PC-3 (cell line): ENCODE data around the gene LY86. TPM values are rescaled to one million over a fixed set of nuclear protein-coding genes. Genes with fewer than 3 reads are reported as not detected.
"Not testable (repeated sequence)": the region's sequence is repeated elsewhere in the genome, so short reads cannot be mapped to it uniquely, and the experiment has no call there.

Experiments
- ATAC-seq: fragments of 200-7000 bp; cut with Tn5 transposase; 2 replicates; pipeline ENCODE4 v1.9.1; 2020; ENCODE audit warnings: mild to moderate bottlenecking, moderate library complexity
- BruUV-seq: library from RNA; stranded (reverse); fragments of 400-500 nt; replicated peaks from 2 replicates; lab custom pipeline; 2021; lab: Mats Ljungman, UMichigan
- CTCF ChIA-PET: fragments of 300-600 bp; sonication (Branson Sonifier 250); formaldehyde crosslinking; loops from one replicate; lab custom pipeline; 2022; ENCODE audit warnings: antibody characterized with exemption; lab: Charles Lee
- POLR2A ChIA-PET: fragments of 300-600 bp; sonication (Branson Sonifier 250); formaldehyde crosslinking; loops from one replicate; lab custom pipeline; 2022; ENCODE audit warnings: antibody characterized with exemption; ENCODE audit not compliant: unreplicated experiment; lab: Charles Lee
- DNase-seq: peaks from one replicate; pipeline ENCODE4 v3.0.0-alpha.2; 2015
- H2AFZ ChIP-seq: fragments of 300-600 bp; sonication (generic); 2 replicates; pipeline ENCODE4 v1.6.0; 2016; ENCODE audit warnings: antibody characterized with exemption, low read length
- H3F3A ChIP-seq: fragments of 300-600 bp; sonication (generic); one replicate; pipeline ENCODE4 v1.6.0; 2017; ENCODE audit warnings: antibody characterized with exemption, low read length, control low read depth, mild to moderate bottlenecking; ENCODE audit not compliant: unreplicated experiment
- H3K27ac ChIP-seq: fragments of 300-600 bp; sonication (generic); 2 replicates; pipeline ENCODE4 v1.5.1; 2016; ENCODE audit warnings: mild to moderate bottlenecking, low read length
- H3K27me3 ChIP-seq: fragments of 300-600 bp; sonication (generic); 2 replicates; pipeline ENCODE4 v1.6.1; 2016; ENCODE audit warnings: low read length, mixed read lengths
- H3K36me3 ChIP-seq: fragments of 300-600 bp; sonication (generic); 2 replicates; pipeline ENCODE4 v1.6.1; 2016; ENCODE audit warnings: low read depth, mixed run types, low read length, mixed read lengths
- H3K4me1 ChIP-seq: fragments of 300-600 bp; sonication (generic); 2 replicates; pipeline ENCODE4 v1.5.1; 2016; ENCODE audit warnings: low read length; ENCODE audit not compliant: insufficient read depth
- H3K4me2 ChIP-seq: fragments of 300-600 bp; sonication (generic); 2 replicates; pipeline ENCODE4 v1.6.0; 2016; ENCODE audit warnings: low read length
- H3K4me3 ChIP-seq: fragments of 300-600 bp; sonication (generic); 2 replicates; pipeline ENCODE4 v1.5.1; 2016; ENCODE audit warnings: mild to moderate bottlenecking, low read length, mixed read lengths
- H3K79me2 ChIP-seq: fragments of 300-600 bp; sonication (generic); 2 replicates; pipeline ENCODE4 v1.6.1; 2017; ENCODE audit warnings: low read length, mixed read lengths
- H3K9ac ChIP-seq: fragments of 300-600 bp; sonication (generic); 2 replicates; pipeline ENCODE4 v1.6.0; 2016; ENCODE audit warnings: mild to moderate bottlenecking, low read length
- H3K9me2 ChIP-seq: fragments of 300-600 bp; sonication (generic); replicated peaks from 2 replicates; pipeline ENCODE4 v1.6.1; 2016; ENCODE audit warnings: mixed run types, low read length, mixed read lengths
- H3K9me3 ChIP-seq: fragments of 300-600 bp; sonication (generic); 2 replicates; pipeline ENCODE4 v1.6.1; 2016; ENCODE audit warnings: low read length, mixed read lengths
- H4K20me1 ChIP-seq: fragments of 300-600 bp; sonication (generic); 2 replicates; pipeline ENCODE4 v1.6.1; 2016; ENCODE audit warnings: low read length, mixed read lengths
- EZH2 ChIP-seq: fragments of 300-600 bp; sonication (generic); IDR thresholded peaks from one replicate; pipeline ENCODE4 v1.6.1; 2017; ENCODE audit warnings: antibody characterized with exemption, mild to moderate bottlenecking, low read length; ENCODE audit not compliant: unreplicated experiment
- EZH2phosphoT487 ChIP-seq: fragments of 300-600 bp; sonication (generic); IDR thresholded peaks from 2 replicates; pipeline ENCODE4 v1.6.1; 2018; ENCODE audit warnings: mild to moderate bottlenecking, antibody characterized with exemption, low read length, borderline replicate concordance
- intact Hi-C: fragments of 100-400 bp; cut with micrococcal nuclease; formaldehyde crosslinking; loops from 2 replicates; pipeline ENCODE4 v1.9.0; 2023
- total RNA-seq: library from RNA; depleted of rRNA; stranded (reverse); fragments of >200 nt; gene quantifications from 2 replicates; pipeline ENCODE4 v1.2.3, GENCODE V29; 2014
- TF ChIP-seq, protein P1 (sequence below): fragments of 300-600 bp; sonication (generic); conservative IDR thresholded peaks from 2 replicates; pipeline ENCODE4 v1.5.1; 2017; ENCODE audit warnings: antibody characterized with exemption, low read depth, mild to moderate bottlenecking, low read length

LY86 gene
- total RNA-seq, 1 experiment from 2014 or later = not detected

DNA sequence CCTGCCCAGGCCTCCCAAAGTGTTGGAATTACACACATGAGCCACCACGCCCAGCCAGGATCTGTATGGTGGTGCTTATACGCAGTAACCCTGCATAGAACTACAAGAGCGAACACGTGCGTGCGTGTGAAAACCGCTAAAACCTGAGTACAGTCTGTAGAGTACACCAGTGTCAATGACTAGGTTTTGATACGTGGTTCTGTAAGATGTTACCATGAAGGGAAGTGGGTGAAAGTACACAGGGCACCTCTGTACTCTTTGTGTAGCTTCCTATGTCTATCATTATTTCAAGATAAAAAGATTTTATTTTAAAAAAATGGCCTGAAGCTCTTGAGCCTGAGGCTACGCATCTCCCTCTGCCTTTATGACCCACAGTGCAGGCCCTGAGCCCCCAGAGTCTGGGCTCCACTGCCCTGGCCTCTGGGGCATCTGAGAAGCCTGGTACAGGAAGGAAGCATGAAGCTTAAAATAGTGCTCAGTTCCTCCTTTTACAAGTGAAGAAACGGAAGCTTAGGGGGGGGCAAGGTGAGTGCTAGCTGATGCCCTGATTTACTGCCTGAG lies 21.6 kb downstream of the LY86 start:
- CTCF ChIA-PET = no interaction called here
- intact Hi-C loops = no loop called here
- Histone ChIP-seq H3K79me2 (no peaks in the 10 kb centered on the region), H3K4me1 (no peaks in the 10 kb centered on the region), H3K4me2 (no peak overlapping the region), H2AFZ (no peak overlapping the region), H3F3A (no peaks in the 10 kb centered on the region), H3K27ac (no peak overlapping the region), H3K4me3 (no peak overlapping the region), H3K9me3 (no peaks in the 10 kb centered on the region), H3K36me3 (no peaks in the 10 kb centered on the region), H3K9ac (no peak overlapping the region), H3K27me3 (peaks cover 32% of the 10 kb centered on the region), H4K20me1 (no peaks in the 10 kb centered on the region), H3K9me2 (no peaks in the 10 kb centered on the region)
- POLR2A ChIA-PET = no interaction called here
- ATAC-seq (no peak), DNase-seq (no peak)
- no TSS peak for BruUV-seq
- TF ChIP-seq EZH2 (no peak), EZH2phosphoT487 (no peak)
- TF ChIP-seq, protein P1, sequence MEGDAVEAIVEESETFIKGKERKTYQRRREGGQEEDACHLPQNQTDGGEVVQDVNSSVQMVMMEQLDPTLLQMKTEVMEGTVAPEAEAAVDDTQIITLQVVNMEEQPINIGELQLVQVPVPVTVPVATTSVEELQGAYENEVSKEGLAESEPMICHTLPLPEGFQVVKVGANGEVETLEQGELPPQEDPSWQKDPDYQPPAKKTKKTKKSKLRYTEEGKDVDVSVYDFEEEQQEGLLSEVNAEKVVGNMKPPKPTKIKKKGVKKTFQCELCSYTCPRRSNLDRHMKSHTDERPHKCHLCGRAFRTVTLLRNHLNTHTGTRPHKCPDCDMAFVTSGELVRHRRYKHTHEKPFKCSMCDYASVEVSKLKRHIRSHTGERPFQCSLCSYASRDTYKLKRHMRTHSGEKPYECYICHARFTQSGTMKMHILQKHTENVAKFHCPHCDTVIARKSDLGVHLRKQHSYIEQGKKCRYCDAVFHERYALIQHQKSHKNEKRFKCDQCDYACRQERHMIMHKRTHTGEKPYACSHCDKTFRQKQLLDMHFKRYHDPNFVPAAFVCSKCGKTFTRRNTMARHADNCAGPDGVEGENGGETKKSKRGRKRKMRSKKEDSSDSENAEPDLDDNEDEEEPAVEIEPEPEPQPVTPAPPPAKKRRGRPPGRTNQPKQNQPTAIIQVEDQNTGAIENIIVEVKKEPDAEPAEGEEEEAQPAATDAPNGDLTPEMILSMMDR = no peak

DNA sequence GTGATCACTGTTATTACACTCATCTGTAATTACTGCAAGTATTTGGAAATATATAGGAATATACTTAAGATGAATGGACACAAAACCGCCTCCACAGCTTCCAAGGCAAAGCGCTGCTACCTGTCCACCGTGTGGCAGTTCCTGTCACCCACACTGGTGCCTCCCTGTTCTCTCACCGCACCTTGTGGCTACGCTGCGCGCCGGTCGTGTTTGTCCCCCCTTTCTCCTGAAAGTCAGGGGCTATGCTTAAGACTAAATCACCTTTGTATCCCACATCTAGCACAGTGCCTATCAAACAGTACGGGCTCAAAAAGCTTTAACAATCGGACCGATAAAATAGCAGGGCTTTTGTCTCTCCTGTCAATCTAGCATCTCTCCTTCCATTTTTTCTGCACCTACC lies 23.0 kb downstream of the LY86 start:
- Histone ChIP-seq H3K9me3 (no peaks in the 10 kb centered on the region), H3K27me3 (peaks cover 35% of the 10 kb centered on the region), H4K20me1 (no peaks in the 10 kb centered on the region), H2AFZ (no peak overlapping the region), H3K79me2 (no peaks in the 10 kb centered on the region), H3K4me2 (no peak overlapping the region), H3K9me2 (no peaks in the 10 kb centered on the region), H3K9ac (no peak overlapping the region), H3K4me1 (no peaks in the 10 kb centered on the region), H3K4me3 (no peak overlapping the region), H3F3A (no peaks in the 10 kb centered on the region), H3K36me3 (no peaks in the 10 kb centered on the region), H3K27ac (no peak overlapping the region)
- ChIA-PET CTCF (no interaction called here), POLR2A (no interaction called here)
- ATAC-seq = no peak
- no TSS peak for BruUV-seq
- TF ChIP-seq, protein P1 = no peak
- no peak for TF ChIP-seq EZH2
- no peak for DNase-seq
- intact Hi-C loops = no loop called here

DNA sequence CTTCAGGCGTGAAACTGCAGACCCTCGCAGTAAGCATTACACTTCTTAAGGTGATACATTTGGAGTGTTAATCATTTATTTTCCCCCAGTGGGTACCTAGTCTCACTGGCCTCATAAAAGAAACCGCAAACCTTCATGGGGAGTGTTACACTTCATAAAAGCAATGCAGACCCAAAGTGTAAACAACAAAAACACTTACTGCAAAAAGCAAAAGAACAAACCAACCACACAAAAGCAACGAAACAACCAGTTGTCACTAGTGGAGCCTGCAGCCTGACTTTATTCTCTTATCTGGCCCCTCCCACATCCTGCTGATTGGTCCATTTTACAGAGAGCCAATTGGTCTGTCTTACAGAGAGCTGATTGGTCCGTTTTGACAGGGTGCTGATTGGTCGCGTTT lies 23.8 kb downstream of the LY86 start:
- ChIA-PET CTCF (no interaction called here), POLR2A (no interaction called here)
- Histone ChIP-seq H3K36me3 (no peaks in the 10 kb centered on the region), H3F3A (no peaks in the 10 kb centered on the region), H2AFZ (no peak overlapping the region), H3K4me1 (no peaks in the 10 kb centered on the region), H3K9me3 (no peaks in the 10 kb centered on the region), H3K9ac (no peak overlapping the region), H3K4me3 (no peak overlapping the region), H3K27me3 (peaks cover 43% of the 10 kb centered on the region), H3K4me2 (no peak overlapping the region), H4K20me1 (no peaks in the 10 kb centered on the region), H3K27ac (no peak overlapping the region), H3K9me2 (no peaks in the 10 kb centered on the region), H3K79me2 (no peaks in the 10 kb centered on the region)
- ATAC-seq = no peak
- DNase-seq = no peak
- intact Hi-C loops = no loop called here
- TF ChIP-seq, protein P1 = no peak
- no TSS peak for BruUV-seq

DNA sequence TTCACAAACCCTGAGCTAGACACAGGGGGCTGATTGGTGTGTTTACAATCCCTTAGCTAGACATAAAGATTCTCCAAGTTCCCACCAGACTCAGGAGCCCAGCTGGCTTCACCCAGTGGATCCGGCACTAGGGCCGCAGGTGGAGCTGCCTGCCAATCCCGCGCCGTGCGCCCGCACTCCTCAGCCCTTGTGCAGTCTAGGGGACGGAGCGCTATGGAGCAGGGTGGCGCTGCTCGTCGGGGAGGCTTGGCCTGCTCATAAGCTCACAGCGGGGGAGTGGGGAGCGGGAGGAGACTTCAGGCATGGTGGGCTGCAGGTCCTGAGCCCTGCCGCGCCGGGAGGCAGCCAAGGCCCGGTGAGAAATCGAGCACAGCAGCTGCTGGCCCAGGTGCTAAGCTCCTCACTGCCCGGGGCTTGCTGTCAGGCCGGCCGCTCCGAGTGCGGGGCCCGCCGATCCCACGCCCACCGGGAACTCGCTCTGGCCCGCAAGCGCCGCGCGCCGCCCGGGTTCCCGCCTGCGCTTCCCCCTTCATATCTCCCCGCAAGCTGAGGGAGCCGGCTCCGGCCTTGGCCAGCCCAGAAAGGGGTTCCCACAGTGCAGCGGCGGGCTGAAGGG lies 24.7 kb downstream of the LY86 start:
- BruUV-seq, H3F3A ChIP-seq, intact Hi-C loops, H3K27ac ChIP-seq, DNase-seq, H4K20me1 ChIP-seq, H2AFZ ChIP-seq, H3K9me2 ChIP-seq, H3K36me3 ChIP-seq, H3K4me1 ChIP-seq, POLR2A ChIA-PET, H3K79me2 ChIP-seq, H3K4me2 ChIP-seq, H3K9ac ChIP-seq, ATAC-seq, CTCF ChIA-PET, H3K4me3 ChIP-seq, H3K9me3 ChIP-seq: not testable (repeated sequence)
- H3K27me3 ChIP-seq = peaks cover 46% of the 10 kb centered on the region
